NCI-H2196 (cell line): ENCODE data around the gene CAMKMT.
A peak's percentile ranks its signal among the peaks of the same experiment; 100 is the strongest.
"Not testable (repeated sequence)": the region's sequence is repeated elsewhere in the genome, so short reads cannot be mapped to it uniquely, and the experiment has no call there.

ENCODE experiments used
- DNase-seq: peaks from one replicate; lab custom pipeline; 2025; ENCODE audit not compliant: unreplicated experiment; lab: John Stamatoyannopoulos, UW

Gene CAMKMT

GRCh38 chr2:44495544-44495943, 133.8 kb downstream of the CAMKMT start:
- DNase-seq: no peak

GRCh38 chr2:44496130-44496529, 134.4 kb downstream of the CAMKMT start:
- no peak for DNase-seq

GRCh38 chr2:44498551-44498950, 136.8 kb downstream of the CAMKMT start:
- no peak for DNase-seq

GRCh38 chr2:44505664-44506063, 143.9 kb downstream of the CAMKMT start:
- not testable (repeated sequence) for DNase-seq

- DNase-seq: no peak
Measured at GRCh38 chr2:44510246-44510645, 148.5 kb downstream of the CAMKMT start.

GRCh38 chr2:44515416-44515815, 153.7 kb downstream of the CAMKMT start:
- DNase-seq: no peak

- DNase-seq: no peak
Measured at GRCh38 chr2:44519026-44519425, 157.3 kb downstream of the CAMKMT start.

- DNase-seq: no peak
Measured at GRCh38 chr2:44522846-44523245, 161.1 kb downstream of the CAMKMT start.

- DNase-seq: no peak
Measured at GRCh38 chr2:44524347-44524926, 162.7 kb downstream of the CAMKMT start.

- no peak for DNase-seq
Measured at GRCh38 chr2:44526352-44526751, 164.6 kb downstream of the CAMKMT start.

- no peak for DNase-seq
Measured at GRCh38 chr2:44528595-44528994, 166.8 kb downstream of the CAMKMT start.

- no peak for DNase-seq
Measured at GRCh38 chr2:44529448-44529847, 167.7 kb downstream of the CAMKMT start.

- no peak for DNase-seq
Measured at GRCh38 chr2:44531289-44531688, 169.5 kb downstream of the CAMKMT start.

- no peak for DNase-seq
Measured at GRCh38 chr2:44532031-44532430, 170.3 kb downstream of the CAMKMT start.

- no peak for DNase-seq
Measured at GRCh38 chr2:44533508-44533907, 171.8 kb downstream of the CAMKMT start.

- no peak for DNase-seq
Measured at GRCh38 chr2:44535376-44535775, 173.6 kb downstream of the CAMKMT start.

- DNase-seq: no peak
Measured at GRCh38 chr2:44537264-44537663, 175.5 kb downstream of the CAMKMT start.

GRCh38 chr2:44542520-44542919, 180.8 kb downstream of the CAMKMT start:
- no peak for DNase-seq

- peak; percentile 58 for DNase-seq
Measured at GRCh38 chr2:44543773-44544725, 182.3 kb downstream of the CAMKMT start.

GRCh38 chr2:44545005-44545404, 183.3 kb downstream of the CAMKMT start:
- DNase-seq: no peak

- DNase-seq: no peak
Measured at GRCh38 chr2:44546459-44547127, 184.8 kb downstream of the CAMKMT start.

GRCh38 chr2:44547718-44548117, 186.0 kb downstream of the CAMKMT start:
- DNase-seq: no peak
